Osteocyte (in vitro differentiated cells): Measurements from ENCODE around the gene WEE2. TPM values are rescaled to one million over a fixed set of nuclear protein-coding genes. Genes with fewer than 3 reads are reported as not detected.
A peak's percentile ranks its signal among the peaks of the same experiment; 100 is the strongest.

Experiments used
- DNase-seq: peaks from one replicate; pipeline ENCODE4 v3.0.0; 2021; ENCODE audit warnings: mixed read lengths; ENCODE audit not compliant: unreplicated experiment; ENCODE audit errors: extremely low spot score
- H3K27ac Mint-ChIP-seq: one replicate; pipeline ENCODE4 v1.8.0; 2021; ENCODE audit warnings: mild to moderate bottlenecking, mixed read lengths; ENCODE audit not compliant: unreplicated experiment
- H3K27me3 Mint-ChIP-seq: one replicate; pipeline ENCODE4 v1.8.0; 2021; ENCODE audit warnings: mixed read lengths; ENCODE audit not compliant: unreplicated experiment
- H3K36me3 Mint-ChIP-seq: one replicate; pipeline ENCODE4 v1.8.0; 2021; ENCODE audit warnings: mixed read lengths; ENCODE audit not compliant: unreplicated experiment
- H3K4me1 Mint-ChIP-seq: one replicate; pipeline ENCODE4 v1.8.0; 2021; ENCODE audit warnings: mixed read lengths; ENCODE audit not compliant: unreplicated experiment
- H3K4me3 Mint-ChIP-seq: one replicate; pipeline ENCODE4 v1.8.0; 2021; ENCODE audit warnings: mild to moderate bottlenecking, moderate library complexity, mixed read lengths; ENCODE audit not compliant: unreplicated experiment
- H3K9me3 Mint-ChIP-seq: one replicate; pipeline ENCODE4 v1.8.0; 2021; ENCODE audit warnings: mixed read lengths; ENCODE audit not compliant: unreplicated experiment
- total RNA-seq: library from RNA; stranded (reverse); gene quantifications from 2 replicates; pipeline ENCODE4 v1.2.1, GENCODE V29; 2021
- TF ChIP-seq, protein P1 (sequence below): fragments of 200-600 bp; sonication (generic); IDR thresholded peaks from 2 replicates; pipeline ENCODE4 v1.5.0; 2021; ENCODE audit warnings: antibody characterized with exemption, mild to moderate bottlenecking, moderate library complexity

WEE2 gene
- total RNA-seq, 1 donor from 2014 or later, result not detected

- H3K27me3 Mint-ChIP-seq, result no peaks in the 10 kb centered on the region
- TF ChIP-seq, protein P1, sequence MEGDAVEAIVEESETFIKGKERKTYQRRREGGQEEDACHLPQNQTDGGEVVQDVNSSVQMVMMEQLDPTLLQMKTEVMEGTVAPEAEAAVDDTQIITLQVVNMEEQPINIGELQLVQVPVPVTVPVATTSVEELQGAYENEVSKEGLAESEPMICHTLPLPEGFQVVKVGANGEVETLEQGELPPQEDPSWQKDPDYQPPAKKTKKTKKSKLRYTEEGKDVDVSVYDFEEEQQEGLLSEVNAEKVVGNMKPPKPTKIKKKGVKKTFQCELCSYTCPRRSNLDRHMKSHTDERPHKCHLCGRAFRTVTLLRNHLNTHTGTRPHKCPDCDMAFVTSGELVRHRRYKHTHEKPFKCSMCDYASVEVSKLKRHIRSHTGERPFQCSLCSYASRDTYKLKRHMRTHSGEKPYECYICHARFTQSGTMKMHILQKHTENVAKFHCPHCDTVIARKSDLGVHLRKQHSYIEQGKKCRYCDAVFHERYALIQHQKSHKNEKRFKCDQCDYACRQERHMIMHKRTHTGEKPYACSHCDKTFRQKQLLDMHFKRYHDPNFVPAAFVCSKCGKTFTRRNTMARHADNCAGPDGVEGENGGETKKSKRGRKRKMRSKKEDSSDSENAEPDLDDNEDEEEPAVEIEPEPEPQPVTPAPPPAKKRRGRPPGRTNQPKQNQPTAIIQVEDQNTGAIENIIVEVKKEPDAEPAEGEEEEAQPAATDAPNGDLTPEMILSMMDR, result no peak
- H3K27ac Mint-ChIP-seq, result no peak overlapping the region
- H3K4me1 Mint-ChIP-seq, result peaks cover 49% of the 10 kb centered on the region
- H3K9me3 Mint-ChIP-seq, result no peaks in the 10 kb centered on the region
- peak overlapping the region; percentile 73 for H3K4me3 Mint-ChIP-seq
- no peaks in the 10 kb centered on the region for H3K36me3 Mint-ChIP-seq
- peak; percentile 84 for DNase-seq
Observed at GRCh38 chr7:141701489-141702046, 6.6 kb upstream of the WEE2 start.

DNA sequence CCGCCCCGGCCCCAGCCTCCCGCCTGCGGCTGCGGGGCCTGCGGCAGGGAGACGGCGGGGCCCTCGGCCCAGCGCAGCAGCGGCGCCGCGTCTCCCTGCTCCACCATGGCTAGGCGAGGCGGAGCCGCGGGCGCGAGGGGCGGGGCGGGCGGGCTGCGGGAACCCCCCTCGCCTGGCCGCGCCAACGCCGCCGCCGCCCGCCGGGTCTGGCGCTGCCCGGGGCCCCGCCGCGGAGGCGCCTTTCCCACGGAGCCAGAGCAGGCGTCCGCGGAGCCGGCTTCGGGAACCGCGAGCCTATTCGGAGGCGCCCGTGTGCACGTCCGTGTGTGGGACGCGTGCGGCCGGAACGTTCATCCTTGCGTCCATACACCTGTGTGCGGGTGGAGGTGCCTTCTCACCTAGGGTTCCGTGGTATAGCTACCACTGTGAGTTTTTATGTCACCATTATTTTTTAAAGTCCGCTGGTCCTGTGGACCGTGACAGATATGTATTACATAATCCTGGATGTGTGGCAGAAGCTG is 6.0 kb upstream of the WEE2 start, which contains the start of gene DENND11:
DENND11 (minus strand) TSS at position 120 of the 521 bp plus-strand sequence; CDS start at position 107, 13 bp downstream.
- no peak for DNase-seq
- Mint-ChIP-seq H3K27ac (peak within 1 kb of the TSS; percentile 53), H3K4me1 (peaks cover 45% of the 10 kb centered on the region)

DNA sequence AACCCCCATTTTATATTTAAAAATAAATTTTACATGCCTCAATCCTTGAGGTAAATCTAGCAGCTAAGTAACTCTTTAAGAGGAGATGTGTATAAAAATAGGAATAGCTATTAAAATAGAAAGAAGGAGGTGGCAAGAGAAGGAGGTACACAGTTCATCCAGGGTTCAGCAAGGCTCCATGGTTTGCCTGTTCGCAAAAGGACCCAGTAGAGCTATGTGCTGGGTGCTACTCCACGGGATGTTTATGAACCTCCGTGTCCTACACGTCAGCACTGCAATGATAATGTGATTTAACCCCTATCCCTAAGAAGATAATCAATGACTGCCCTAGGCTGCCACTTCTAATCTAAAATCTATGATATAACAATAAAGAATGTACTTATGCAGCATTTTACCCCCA is 5.3 kb upstream of the WEE2 start:
- no peaks in the 10 kb centered on the region for H3K27me3 Mint-ChIP-seq
- TF ChIP-seq, protein P1, result no peak
- no peak overlapping the region for H3K27ac Mint-ChIP-seq
- H3K36me3 Mint-ChIP-seq, result no peaks in the 10 kb centered on the region
- no peaks in the 10 kb centered on the region for H3K9me3 Mint-ChIP-seq
- H3K4me3 Mint-ChIP-seq, result peak overlapping the region; percentile 3
- DNase-seq, result no peak
- peaks cover 39% of the 10 kb centered on the region for H3K4me1 Mint-ChIP-seq

More for the DNA sequence above, 6.0 kb upstream of the WEE2 start, which contains the start of gene DENND11:
- TF ChIP-seq, protein P1, result no peak
- no peaks in the 10 kb centered on the region for H3K27me3 Mint-ChIP-seq
- no peaks in the 10 kb centered on the region for H3K36me3 Mint-ChIP-seq
- no peaks in the 10 kb centered on the region for H3K9me3 Mint-ChIP-seq
- peak within 1 kb of the TSS; percentile 73 for H3K4me3 Mint-ChIP-seq

GRCh38 chr7:141704112-141704511 is 4.0 kb upstream of the WEE2 start:
- Mint-ChIP-seq H3K4me3 (no peak overlapping the region), H3K27me3 (no peaks in the 10 kb centered on the region), H3K4me1 (peaks cover 30% of the 10 kb centered on the region), H3K36me3 (no peaks in the 10 kb centered on the region), H3K9me3 (no peaks in the 10 kb centered on the region), H3K27ac (no peak overlapping the region)
- no peak for DNase-seq
- TF ChIP-seq, protein P1, result no peak

DNA sequence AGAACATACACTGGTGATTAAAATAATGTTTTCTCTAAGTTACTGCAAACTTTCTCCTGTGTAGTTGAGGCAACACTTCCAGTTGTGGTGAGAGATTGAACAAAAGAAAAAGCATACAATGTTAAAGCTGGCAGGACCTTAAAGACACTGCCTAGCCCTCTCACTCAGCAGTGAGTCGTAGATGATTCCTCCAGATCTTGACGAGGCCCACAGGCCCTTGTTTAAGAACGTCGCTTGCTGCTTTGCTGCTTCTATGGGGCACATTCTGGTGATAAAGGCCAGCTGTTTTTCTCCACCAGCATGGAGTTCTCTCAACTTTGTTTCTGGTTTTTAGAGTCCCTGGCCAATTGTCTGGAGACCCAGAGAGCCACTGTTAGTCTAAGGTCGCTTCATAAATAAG is 3.4 kb upstream of the WEE2 start:
- no peak overlapping the region for H3K27ac Mint-ChIP-seq
- no peaks in the 10 kb centered on the region for H3K27me3 Mint-ChIP-seq
- no peaks in the 10 kb centered on the region for H3K36me3 Mint-ChIP-seq
- TF ChIP-seq, protein P1, result no peak
- DNase-seq, result no peak
- H3K4me1 Mint-ChIP-seq, result peaks cover 30% of the 10 kb centered on the region
- H3K9me3 Mint-ChIP-seq, result no peaks in the 10 kb centered on the region
- H3K4me3 Mint-ChIP-seq, result no peak overlapping the region
